H9 (cell line): ENCODE data around the gene SET. TPM values are rescaled to one million over a fixed set of nuclear protein-coding genes. Genes with fewer than 3 reads are reported as not detected.

Experiments
- DNase-seq: peaks from one replicate; pipeline ENCODE4 v3.0.0-alpha.2; 2017
- H2AFZ ChIP-seq: one replicate; pipeline ENCODE4 v1.6.1; 2013; ENCODE audit warnings: mild to moderate bottlenecking, low read length, control low read depth, moderate library complexity
- H2AK5ac ChIP-seq: 2 replicates; pipeline ENCODE4 v1.6.1; 2013; ENCODE audit warnings: low read length, control low read depth, mixed read lengths; ENCODE audit not compliant: insufficient read length
- H2BK120ac ChIP-seq: one replicate; pipeline ENCODE4 v1.6.1; 2013; ENCODE audit warnings: low read depth, mild to moderate bottlenecking, low read length, control low read depth, inconsistent platforms; ENCODE audit not compliant: poor library complexity, severe bottlenecking
- H2BK12ac ChIP-seq: 2 replicates; pipeline ENCODE4 v1.6.1; 2013; ENCODE audit warnings: low read length, control low read depth, mixed read lengths, low read depth; ENCODE audit not compliant: insufficient read length
- H2BK15ac ChIP-seq: 2 replicates; pipeline ENCODE4 v1.6.1; 2013; ENCODE audit warnings: low read depth, low read length, control low read depth
- H2BK20ac ChIP-seq: one replicate; pipeline ENCODE4 v1.6.1; 2013; ENCODE audit warnings: low read depth, mild to moderate bottlenecking, low read length, control low read depth, inconsistent platforms; ENCODE audit not compliant: poor library complexity, severe bottlenecking
- H2BK5ac ChIP-seq: 2 replicates; pipeline ENCODE4 v1.6.1; 2013; ENCODE audit warnings: low read length, control low read depth, mixed read lengths; ENCODE audit not compliant: insufficient read length
- H3K14ac ChIP-seq: 2 replicates; pipeline ENCODE4 v1.6.1; 2013; ENCODE audit warnings: low read length, control low read depth; ENCODE audit not compliant: insufficient read depth
- H3K18ac ChIP-seq: 2 replicates; pipeline ENCODE4 v1.6.1; 2013; ENCODE audit warnings: low read depth, mild to moderate bottlenecking, mixed read lengths, low read length, control low read depth; ENCODE audit not compliant: insufficient read length
- H3K23ac ChIP-seq: 2 replicates; pipeline ENCODE4 v1.6.1; 2013; ENCODE audit warnings: low read length, control low read depth, mixed read lengths, low read depth; ENCODE audit not compliant: insufficient read length
- H3K23me2 ChIP-seq: 2 replicates; pipeline ENCODE4 v1.6.1; 2013; ENCODE audit warnings: low read depth, mild to moderate bottlenecking, mixed read lengths, low read length, control low read depth; ENCODE audit not compliant: insufficient read length, poor library complexity, severe bottlenecking
- H3K27ac ChIP-seq: 2 replicates; pipeline ENCODE4 v1.5.1; 2013; ENCODE audit warnings: low read length, control low read depth, mixed read lengths, low read depth; ENCODE audit not compliant: insufficient read length
- H3K27me3 ChIP-seq: 2 replicates; pipeline ENCODE4 v1.6.1; 2013; ENCODE audit warnings: low read length, control low read depth, inconsistent platforms; ENCODE audit not compliant: insufficient read depth
- H3K4ac ChIP-seq: 2 replicates; pipeline ENCODE4 v1.6.1; 2013; ENCODE audit warnings: low read depth, mild to moderate bottlenecking, control low read depth, inconsistent platforms, low read length, moderate library complexity
- H3K4me1 ChIP-seq: 2 replicates; pipeline ENCODE4 v1.6.1; 2013; ENCODE audit warnings: low read length, control low read depth, inconsistent platforms; ENCODE audit not compliant: insufficient read depth
- H3K4me2 ChIP-seq: 2 replicates; pipeline ENCODE4 v1.6.1; 2013; ENCODE audit warnings: low read length, control low read depth, mixed read lengths; ENCODE audit not compliant: insufficient read length, insufficient read depth
- H3K56ac ChIP-seq: 2 replicates; pipeline ENCODE4 v1.6.1; 2013; ENCODE audit warnings: low read depth, mild to moderate bottlenecking, mixed read lengths, low read length, control low read depth; ENCODE audit not compliant: insufficient read length
- H3K79me1 ChIP-seq: 2 replicates; pipeline ENCODE4 v1.6.1; 2013; ENCODE audit warnings: low read depth, mild to moderate bottlenecking, moderate library complexity, low read length, control low read depth, inconsistent platforms; ENCODE audit not compliant: insufficient read depth, poor library complexity, severe bottlenecking
- H3K79me2 ChIP-seq: 2 replicates; pipeline ENCODE4 v1.6.1; 2013; ENCODE audit warnings: low read length, control low read depth, inconsistent platforms; ENCODE audit not compliant: insufficient read depth
- H3K9ac ChIP-seq: 2 replicates; pipeline ENCODE4 v1.6.1; 2013; ENCODE audit warnings: low read length, control low read depth, mixed read lengths; ENCODE audit not compliant: insufficient read length; ENCODE audit errors: extremely low read depth
- H3K9me3 ChIP-seq: one replicate; pipeline ENCODE4 v1.6.1; 2013; ENCODE audit warnings: low read depth, low read length, inconsistent platforms; ENCODE audit not compliant: control insufficient read depth
- H3T11ph ChIP-seq: one replicate; pipeline ENCODE4 v1.6.1; 2013; ENCODE audit warnings: mild to moderate bottlenecking, low read length, control low read depth, inconsistent platforms
- H4K20me1 ChIP-seq: one replicate; pipeline ENCODE4 v1.6.1; 2013; ENCODE audit not compliant: control insufficient read depth, insufficient read length, insufficient read depth
- H4K5ac ChIP-seq: 2 replicates; pipeline ENCODE4 v1.6.1; 2013; ENCODE audit warnings: low read depth, mild to moderate bottlenecking, mixed read lengths, low read length, control low read depth; ENCODE audit not compliant: insufficient read length
- H4K8ac ChIP-seq: replicated peaks from 2 replicates; pipeline ENCODE4 v1.6.1; 2013; ENCODE audit warnings: low read length, control low read depth, mixed read lengths, low read depth; ENCODE audit not compliant: insufficient read length
- H4K91ac ChIP-seq: 2 replicates; pipeline ENCODE4 v1.6.1; 2013; ENCODE audit warnings: low read depth, mild to moderate bottlenecking, moderate library complexity, mixed read lengths, low read length, control low read depth; ENCODE audit not compliant: insufficient read length
- H3K27ac Mint-ChIP-seq, 3 experiments: 2 replicates in 2 of 3; 3 replicates in 1 of 3; pipeline ENCODE4 v1.8.0; 2020 to 2021; ENCODE audit warnings: mixed read lengths in 3 of 3, mild to moderate bottlenecking in 1 of 3, moderate library complexity in 1 of 3
- H3K27me3 Mint-ChIP-seq: 2 replicates; pipeline ENCODE4 v1.8.0; 2021; ENCODE audit warnings: low read depth, mild to moderate bottlenecking, moderate library complexity, mixed read lengths
- H3K36me3 Mint-ChIP-seq, 3 experiments: 2 replicates in 2 of 3; 3 replicates in 1 of 3; pipeline ENCODE4 v1.8.0; 2020 to 2021; ENCODE audit warnings: low read depth in 3 of 3, mixed read lengths in 3 of 3; ENCODE audit not compliant: insufficient read depth in 1 of 3
- H3K4me1 Mint-ChIP-seq, 2 experiments: 2 replicates each; pipeline ENCODE4 v1.8.0; 2020; ENCODE audit warnings: mixed read lengths in 2 of 2
- H3K4me3 Mint-ChIP-seq, 2 experiments: 2 replicates in 1 of 2; 3 replicates in 1 of 2; pipeline ENCODE4 v1.8.0; 2020 to 2021; ENCODE audit warnings: mild to moderate bottlenecking in 2 of 2, mixed read lengths in 2 of 2, moderate library complexity in 1 of 2
- H3K9me3 Mint-ChIP-seq, 2 experiments: 2 replicates in 1 of 2; 3 replicates in 1 of 2; pipeline ENCODE4 v1.8.0; 2020; ENCODE audit warnings: mild to moderate bottlenecking in 2 of 2, mixed read lengths in 2 of 2, moderate library complexity in 1 of 2
- WGBS: extraction: QIAGEN DNeasy Blood & Tissue Kit; methylation state at CpG from one replicate; pipeline ENCODE4 v1.1.7; 2013; ENCODE audit warnings: missing lambda C conversion rate, low lambda C conversion rate, mixed read lengths; ENCODE audit not compliant: insufficient read length; ENCODE audit errors: extremely low coverage; 5-methylcytosine and 5-hydroxymethylcytosine counted together
- total RNA-seq: library from RNA; stranded (reverse); gene quantifications from 2 replicates; pipeline ENCODE4 v1.2.1, GENCODE V29; 2021
- TF ChIP-seq, protein P1 (sequence below): fragments of 200-600 bp; sonication (generic); conservative IDR thresholded peaks from 3 replicates; pipeline ENCODE4 v1.8.0; 2021; ENCODE audit warnings: antibody characterized with exemption, mild to moderate bottlenecking

Gene SET
- total RNA-seq, 1 experiment from 2014 or later: 1,148 TPM

- Histone ChIP-seq H2AFZ (no peak overlapping the region), H3K9me3 (no peaks in the 10 kb centered on the region), H4K8ac (no peak overlapping the region), H3T11ph (no peak overlapping the region), H3K18ac (no peak overlapping the region), H3K4me2 (no peak overlapping the region), H3K23ac (no peak overlapping the region), H3K27ac (no peak overlapping the region), H3K27me3 (no peaks in the 10 kb centered on the region), H3K23me2 (no peaks in the 10 kb centered on the region), H2BK120ac (no peak overlapping the region), H3K79me2 (no peaks in the 10 kb centered on the region), H3K9ac (no peak overlapping the region), H2BK12ac (no peak overlapping the region), H3K4ac (no peak overlapping the region), H3K79me1 (no peaks in the 10 kb centered on the region), H2BK20ac (no peak overlapping the region), H2BK15ac (no peak overlapping the region), H4K91ac (no peak overlapping the region), H3K4me1 (no peaks in the 10 kb centered on the region), H4K20me1 (no peaks in the 10 kb centered on the region), H3K56ac (no peak overlapping the region), H4K5ac (no peak overlapping the region), H2AK5ac (no peak overlapping the region), H2BK5ac (no peak overlapping the region), H3K14ac (no peak overlapping the region)
- H3K27me3 Mint-ChIP-seq: no peaks in the 10 kb centered on the region; the same call in 1 of the 2 replicates
- H3K9me3 Mint-ChIP-seq: no peaks in the 10 kb centered on the region
- no peaks in the 10 kb centered on the region for H3K4me1 Mint-ChIP-seq
- H3K36me3 Mint-ChIP-seq: peaks cover 2 to 17% (median 13%) of the 10 kb centered on the region in 3 experiments; a peak in 6 of 7 replicates
- no CpG with 5 or more reads among the region's 1 CpG for WGBS
- H3K27ac Mint-ChIP-seq: no peak overlapping the region
- no peak overlapping the region for H3K4me3 Mint-ChIP-seq
- DNase-seq: no peak
- TF ChIP-seq, protein P1, sequence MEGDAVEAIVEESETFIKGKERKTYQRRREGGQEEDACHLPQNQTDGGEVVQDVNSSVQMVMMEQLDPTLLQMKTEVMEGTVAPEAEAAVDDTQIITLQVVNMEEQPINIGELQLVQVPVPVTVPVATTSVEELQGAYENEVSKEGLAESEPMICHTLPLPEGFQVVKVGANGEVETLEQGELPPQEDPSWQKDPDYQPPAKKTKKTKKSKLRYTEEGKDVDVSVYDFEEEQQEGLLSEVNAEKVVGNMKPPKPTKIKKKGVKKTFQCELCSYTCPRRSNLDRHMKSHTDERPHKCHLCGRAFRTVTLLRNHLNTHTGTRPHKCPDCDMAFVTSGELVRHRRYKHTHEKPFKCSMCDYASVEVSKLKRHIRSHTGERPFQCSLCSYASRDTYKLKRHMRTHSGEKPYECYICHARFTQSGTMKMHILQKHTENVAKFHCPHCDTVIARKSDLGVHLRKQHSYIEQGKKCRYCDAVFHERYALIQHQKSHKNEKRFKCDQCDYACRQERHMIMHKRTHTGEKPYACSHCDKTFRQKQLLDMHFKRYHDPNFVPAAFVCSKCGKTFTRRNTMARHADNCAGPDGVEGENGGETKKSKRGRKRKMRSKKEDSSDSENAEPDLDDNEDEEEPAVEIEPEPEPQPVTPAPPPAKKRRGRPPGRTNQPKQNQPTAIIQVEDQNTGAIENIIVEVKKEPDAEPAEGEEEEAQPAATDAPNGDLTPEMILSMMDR: no peak
These were observed 54.4 kb downstream of the SET start for GRCh38 chr9:128743421-128743820.

Other genes with a start within 250 kb of the SET start
- gene ODF2, start 233.2 kb upstream of the SET start, total RNA-seq: 15.7 and 16.7 TPM in 2 replicates
- gene GLE1, start 184.5 kb upstream of the SET start, total RNA-seq: 17.9 and 19.0 TPM in 2 replicates
- gene SPTAN1, start 136.6 kb upstream of the SET start, total RNA-seq: 210 and 213 TPM in 2 replicates
- gene DYNC2I2, start 32.4 kb upstream of the SET start, total RNA-seq: 58.6 and 62.2 TPM in 2 replicates
- 23.8 and 25.0 TPM in 2 replicates for gene PKN3, start 13.3 kb downstream of the SET start, total RNA-seq
- 42.8 and 45.8 TPM in 2 replicates for gene ZDHHC12, start 34.9 kb downstream of the SET start, total RNA-seq
- gene ZER1, start 82.7 kb downstream of the SET start, total RNA-seq: 23.1 and 24.2 TPM in 2 replicates
- 27.3 and 30.3 TPM in 2 replicates for gene TBC1D13, start 98.0 kb downstream of the SET start, total RNA-seq
- 16.7 and 17.6 TPM in 2 replicates for gene ENDOG, start 129.3 kb downstream of the SET start, total RNA-seq
- gene SPOUT1, start 140.6 kb downstream of the SET start, total RNA-seq: 86.3 and 91.8 TPM in 2 replicates
- 14.6 and 15.2 TPM in 2 replicates for gene KYAT1, start 192.7 kb downstream of the SET start, total RNA-seq
- 76.0 and 79.2 TPM in 2 replicates for gene LRRC8A, start 192.9 kb downstream of the SET start, total RNA-seq
- 18.0 and 22.2 TPM in 2 replicates for gene PHYHD1, start 231.8 kb downstream of the SET start, total RNA-seq